ENCODE data around the gene SF3B3. TPM values are rescaled to one million over a fixed set of nuclear protein-coding genes. Genes with fewer than 3 reads are reported as not detected.

The SF3B3 gene
- total and polyA plus RNA-seq, 2 donors (not counting 3 experiments of a cell fraction or from before 2014, with no cell fraction given) = 167 to 324 TPM

DNA sequence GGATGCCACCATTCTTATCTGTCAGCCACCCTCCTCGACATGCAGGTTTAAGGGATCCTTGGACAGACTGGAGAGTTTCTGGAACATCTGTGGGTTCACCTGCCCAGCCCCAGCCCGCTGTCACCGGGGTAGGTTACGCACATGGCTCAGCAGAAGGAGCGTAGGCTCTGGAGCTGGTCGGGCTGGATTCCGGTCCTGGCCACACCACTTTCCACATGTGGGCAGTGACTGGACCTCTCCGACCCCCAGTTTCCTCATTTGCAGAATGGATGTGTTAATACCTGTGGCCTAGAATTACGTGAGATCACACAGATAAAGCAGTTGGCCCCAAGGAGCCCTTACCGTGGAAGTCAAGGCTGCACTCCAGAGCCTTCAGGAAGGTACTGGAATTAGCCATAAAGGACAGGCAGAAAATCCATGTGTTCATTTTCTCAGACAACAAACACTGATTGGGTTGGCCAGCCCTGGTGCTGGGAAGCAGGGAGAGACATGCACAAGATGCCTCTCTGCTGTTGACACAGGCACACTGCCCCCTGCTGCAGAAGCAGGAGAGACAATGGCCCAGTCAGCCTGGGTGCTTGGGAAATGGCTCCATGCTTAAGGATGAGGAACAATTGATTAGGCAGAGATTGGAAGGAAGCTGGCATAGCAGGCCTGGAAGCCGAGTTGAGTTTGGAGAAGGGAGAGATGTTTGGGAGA lies 58.8 kb downstream of the SF3B3 start:
- DNase-seq (ENCODE audit: low read depth, low spot score) = no peak
- dilution Hi-C loops (cut with MboI; ENCODE audit: extremely low pct_ligation_motif_present, low sequenced_read_pairs) (no loop called here), intact Hi-C loops (cut with micrococcal nuclease) (no loop called here)
- Histone ChIP-seq H3K9me1 (replicated peaks; ENCODE audit: control insufficient read depth, extremely low read depth, insufficient read depth, low read length) (no peaks in the 10 kb centered on the region), H3K27me3 (ENCODE audit: control insufficient read depth in 2 of 2, insufficient read depth in 2 of 2, low read length in 2 of 2) (no peaks in the 10 kb centered on the region), H3K4me1 (ENCODE audit: control insufficient read depth, extremely low read depth, insufficient read depth, low read length) (peaks cover 1% of the 10 kb centered on the region), H3K4me2 (ENCODE audit: insufficient read depth, low read length) (no peak overlapping the region), H3K9me3 (replicated peaks; ENCODE audit: control insufficient read depth, insufficient read depth, low read length) (no peaks in the 10 kb centered on the region), H3K9ac (replicated peaks; ENCODE audit: extremely low read depth, insufficient read depth, low read length) (no peak overlapping the region), H3K36me3 (ENCODE audit: control insufficient read depth in 2 of 2, extremely low read depth in 1 of 2, insufficient read depth in 2 of 2, low read length in 2 of 2) (no peaks in the 10 kb centered on the region), H2AFZ (ENCODE audit: low read depth, low read length) (no peak overlapping the region), H4K20me1 (replicated peaks; ENCODE audit: control insufficient read depth, extremely low read depth, insufficient read depth, low read length) (no peaks in the 10 kb centered on the region), H3K4me3 (replicated peaks in 1 of 3; ENCODE audit: insufficient read depth in 1 of 3, low read depth in 1 of 3, low read length in 3 of 3) (no peak overlapping the region), H3K27ac (ENCODE audit: insufficient read depth, low read depth, low read length) (no peak overlapping the region), H3K79me2 (ENCODE audit: control insufficient read depth, insufficient read depth, low read length) (no peaks in the 10 kb centered on the region)
- TF ChIP-seq, protein P1, sequence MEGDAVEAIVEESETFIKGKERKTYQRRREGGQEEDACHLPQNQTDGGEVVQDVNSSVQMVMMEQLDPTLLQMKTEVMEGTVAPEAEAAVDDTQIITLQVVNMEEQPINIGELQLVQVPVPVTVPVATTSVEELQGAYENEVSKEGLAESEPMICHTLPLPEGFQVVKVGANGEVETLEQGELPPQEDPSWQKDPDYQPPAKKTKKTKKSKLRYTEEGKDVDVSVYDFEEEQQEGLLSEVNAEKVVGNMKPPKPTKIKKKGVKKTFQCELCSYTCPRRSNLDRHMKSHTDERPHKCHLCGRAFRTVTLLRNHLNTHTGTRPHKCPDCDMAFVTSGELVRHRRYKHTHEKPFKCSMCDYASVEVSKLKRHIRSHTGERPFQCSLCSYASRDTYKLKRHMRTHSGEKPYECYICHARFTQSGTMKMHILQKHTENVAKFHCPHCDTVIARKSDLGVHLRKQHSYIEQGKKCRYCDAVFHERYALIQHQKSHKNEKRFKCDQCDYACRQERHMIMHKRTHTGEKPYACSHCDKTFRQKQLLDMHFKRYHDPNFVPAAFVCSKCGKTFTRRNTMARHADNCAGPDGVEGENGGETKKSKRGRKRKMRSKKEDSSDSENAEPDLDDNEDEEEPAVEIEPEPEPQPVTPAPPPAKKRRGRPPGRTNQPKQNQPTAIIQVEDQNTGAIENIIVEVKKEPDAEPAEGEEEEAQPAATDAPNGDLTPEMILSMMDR (IDR thresholded peaks at IDR 0.05; ENCODE audit: extremely low read depth in 1 of 2, insufficient read depth in 1 of 2, low read depth in 1 of 2, low read length in 2 of 2) = peak; percentile 23 to 25
- TF ChIP-seq JUN (IDR thresholded peaks at IDR 0.05; ENCODE audit: borderline replicate concordance, insufficient read depth, insufficient read length, low read depth) = no peak
- ChIA-PET CTCF (interaction anchor here (2.7 kb wide), 1 partner anchor 8 kb away, joined by 12 read pairs; no protein-coding TSS in a partner anchor), POLR2A (no interaction called here)
- BruUV-seq (replicated peaks) = no TSS peak
- peak; percentile 31 for FAIRE-seq

DNA sequence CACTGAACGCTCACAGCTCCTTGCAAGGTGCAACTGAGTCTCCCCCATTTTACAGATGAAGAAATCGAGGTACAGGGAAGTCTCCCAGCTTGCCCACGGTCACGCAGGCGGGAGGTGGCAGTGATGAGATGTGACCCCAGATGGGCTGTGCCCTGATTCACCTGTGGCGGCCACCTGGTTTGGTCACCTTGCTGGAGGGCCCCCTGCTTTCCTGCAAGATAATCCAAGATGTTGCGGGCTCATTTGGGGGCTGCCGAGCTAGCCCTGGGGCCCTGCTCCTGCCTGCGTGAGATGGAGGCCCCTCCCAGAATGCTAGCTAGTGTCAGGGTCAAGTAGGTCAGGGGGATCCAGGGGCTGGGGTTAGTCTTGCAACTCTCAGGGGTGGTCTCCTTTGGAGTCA lies 63.1 kb downstream of the SF3B3 start:
- H3K27me3 ChIP-seq (ENCODE audit: control insufficient read depth in 2 of 2, insufficient read depth in 2 of 2, low read length in 2 of 2) = no peaks in the 10 kb centered on the region
- no TSS peak for BruUV-seq (replicated peaks)
- no peak overlapping the region for H3K4me2 ChIP-seq (ENCODE audit: insufficient read depth, low read length)
- H3K9me1 ChIP-seq (replicated peaks; ENCODE audit: control insufficient read depth, extremely low read depth, insufficient read depth, low read length) = no peaks in the 10 kb centered on the region
- TF ChIP-seq POLR2A (IDR thresholded peaks at IDR 0.05; ENCODE audit: low read depth, low read length) (no peak), POLR2AphosphoS5 (IDR thresholded peaks at IDR 0.05; ENCODE audit: insufficient read depth, low read depth, low read length) (no peak), MYC (IDR thresholded peaks at IDR 0.05; ENCODE audit: low read depth, low read length) (no peak), EZH2 (IDR thresholded peaks at IDR 0.05; ENCODE audit: borderline replicate concordance, low read depth, low read length, severe bottlenecking) (no peak)
- TF ChIP-seq, protein P1 (IDR thresholded peaks at IDR 0.05; ENCODE audit: extremely low read depth in 1 of 2, insufficient read depth in 1 of 2, low read depth in 1 of 2, low read length in 2 of 2) = no peak
- TF ChIP-seq, protein P2, sequence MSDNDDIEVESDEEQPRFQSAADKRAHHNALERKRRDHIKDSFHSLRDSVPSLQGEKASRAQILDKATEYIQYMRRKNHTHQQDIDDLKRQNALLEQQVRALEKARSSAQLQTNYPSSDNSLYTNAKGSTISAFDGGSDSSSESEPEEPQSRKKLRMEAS (IDR thresholded peaks at IDR 0.05; ENCODE audit: insufficient read depth, insufficient read length) = no peak
- no peaks in the 10 kb centered on the region for H3K79me2 ChIP-seq (ENCODE audit: control insufficient read depth, insufficient read depth, low read length)
- POLR2A ChIA-PET = interaction anchor here (0.6 kb wide), 1 partner anchor 226 kb away, joined by 3 read pairs; no protein-coding TSS in a partner anchor
- no peak overlapping the region for H2AFZ ChIP-seq (ENCODE audit: low read depth, low read length)
- no peak overlapping the region for H3K9ac ChIP-seq (replicated peaks; ENCODE audit: extremely low read depth, insufficient read depth, low read length)
- peaks cover 9% of the 10 kb centered on the region for H3K4me1 ChIP-seq (ENCODE audit: control insufficient read depth, extremely low read depth, insufficient read depth, low read length)
- intact Hi-C loops (cut with micrococcal nuclease) = no loop called here
- FAIRE-seq = no peak
- no peak for DNase-seq (ENCODE audit: low read depth, low spot score)
- H3K9me3 ChIP-seq (replicated peaks; ENCODE audit: control insufficient read depth, insufficient read depth, low read length) = no peaks in the 10 kb centered on the region
- H3K36me3 ChIP-seq (ENCODE audit: control insufficient read depth in 2 of 2, extremely low read depth in 1 of 2, insufficient read depth in 2 of 2, low read length in 2 of 2) = no peaks in the 10 kb centered on the region
- CTCF ChIA-PET = interaction anchor here (1.0 to 1.3 kb wide), 2 partner anchors 10 to 67 kb away, joined by 4 to 5 read pairs; no protein-coding TSS in a partner anchor
- H3K4me3 ChIP-seq (replicated peaks in 1 of 3; ENCODE audit: insufficient read depth in 1 of 3, low read depth in 1 of 3, low read length in 3 of 3) = no peak overlapping the region
- no peaks in the 10 kb centered on the region for H4K20me1 ChIP-seq (replicated peaks; ENCODE audit: control insufficient read depth, extremely low read depth, insufficient read depth, low read length)
- dilution Hi-C loops (cut with MboI; ENCODE audit: extremely low pct_ligation_motif_present, low sequenced_read_pairs) = no loop called here
- no peak overlapping the region for H3K27ac ChIP-seq (ENCODE audit: insufficient read depth, low read depth, low read length)

Measured in endothelial cell of umbilical vein (primary cell).